D721Med (cell line): ENCODE data around the gene ARID5A.

Source experiments
- DNase-seq: peaks from one replicate; pipeline ENCODE4 v3.0.0; 2011; ENCODE audit warnings: low spot score; ENCODE audit not compliant: insufficient read length
- FAIRE-seq: peaks from 2 replicates; lab custom pipeline; 2011; peaks lifted over from hg19 to GRCh38; lab: Jason Lieb, UNC
- CTCF ChIP-seq: IDR thresholded peaks from 2 replicates; pipeline ENCODE4 v1.5.1; 2012; ENCODE audit warnings: mild to moderate bottlenecking, control low read depth; ENCODE audit not compliant: insufficient read depth; ENCODE audit errors: missing control alignments

Gene ARID5A

GRCh38 chr2:96594691-96595152 lies 58.2 kb downstream of the ARID5A start:
- TF ChIP-seq CTCF, result no peak
- no peak for FAIRE-seq
- no peak for DNase-seq

- no peak for DNase-seq
- no peak for FAIRE-seq
- no peak for TF ChIP-seq CTCF
These were observed 60.0 kb downstream of the ARID5A start for GRCh38 chr2:96596596-96596995.

- no peak for FAIRE-seq
- TF ChIP-seq CTCF, result no peak
- no peak for DNase-seq
These were observed 63.4 kb downstream of the ARID5A start for GRCh38 chr2:96599941-96600340.

- DNase-seq, result no peak
- no peak for FAIRE-seq
- no peak for TF ChIP-seq CTCF
These were observed 65.1 kb downstream of the ARID5A start for GRCh38 chr2:96601382-96602292.
